AG09309 (cell line): ENCODE results near the gene SIX5.

Source experiments
- DNase-seq: peaks from one replicate; pipeline ENCODE4 v3.0.0-alpha.2; 2010; ENCODE audit warnings: low read depth
- H3K4me3 ChIP-seq: 2 replicates; pipeline ENCODE4 v1.5.1; 2011; ENCODE audit warnings: mild to moderate bottlenecking, low read depth, low read length, moderate library complexity; ENCODE audit not compliant: control insufficient read depth
- CTCF ChIP-seq: IDR thresholded peaks from 2 replicates; pipeline ENCODE4 v1.5.1; 2011; ENCODE audit warnings: mild to moderate bottlenecking, low read depth, low read length, inconsistent platforms; ENCODE audit not compliant: insufficient read depth, control insufficient read depth; ENCODE audit errors: missing control alignments

Gene SIX5

GRCh38 chr19:45747513-45747912 lies 21.5 kb downstream of the SIX5 start:
- H3K4me3 ChIP-seq = no peak overlapping the region
- TF ChIP-seq CTCF = no peak
- no peak for DNase-seq

- DNase-seq = no peak
- no peak overlapping the region for H3K4me3 ChIP-seq
- TF ChIP-seq CTCF = no peak
These were observed 22.2 kb downstream of the SIX5 start for GRCh38 chr19:45746866-45747265.

GRCh38 chr19:45745606-45746005 lies 23.4 kb downstream of the SIX5 start:
- TF ChIP-seq CTCF = no peak
- no peak overlapping the region for H3K4me3 ChIP-seq
- DNase-seq = no peak

- DNase-seq = no peak
- H3K4me3 ChIP-seq = no peak overlapping the region
- no peak for TF ChIP-seq CTCF
These were observed 26.1 kb downstream of the SIX5 start for GRCh38 chr19:45742969-45743368.

GRCh38 chr19:45739498-45740439 lies 29.3 kb downstream of the SIX5 start:
- DNase-seq = no peak
- no peak overlapping the region for H3K4me3 ChIP-seq
- TF ChIP-seq CTCF = no peak

GRCh38 chr19:45733160-45733810 lies 35.8 kb downstream of the SIX5 start, which contains the start of gene MEIOSIN:
TSS of gene MEIOSIN (plus strand) at chr19:45733439. CDS start at chr19:45735377, 1,938 bp downstream.
- H3K4me3 ChIP-seq = no peak within 1 kb of the TSS
- TF ChIP-seq CTCF = no peak
- DNase-seq = no peak
